Right ventricle myocardium superior (tissue), 1 donor: ENCODE measurements around the gene JMJD1C. TPM values are rescaled to one million over a fixed set of nuclear protein-coding genes. Genes with fewer than 3 reads are reported as not detected.
"Not testable (repeated sequence)": the region's sequence is repeated elsewhere in the genome, so short reads cannot be mapped to it uniquely, and the experiment has no call there.

Experiments
- ATAC-seq: fragments of 200-7000 bp; cut with Tn5 transposase; one replicate; pipeline ENCODE4 v1.9.1; 2020; ENCODE audit warnings: mild to moderate bottlenecking; ENCODE audit not compliant: poor library complexity
- DNase-seq: peaks from one replicate; pipeline ENCODE4 v3.0.0-alpha.2; 2020
- intact Hi-C: fragments of 100-400 bp; cut with DNase I; formaldehyde crosslinking; loops from one replicate; pipeline ENCODE4 v1.11.2; 2022
- total RNA-seq: library from RNA; stranded (reverse); fragmentation: NEBNext Ultra II Directional; extraction: Animal tissue kit (Norgen Biotek cat#: 25700); gene quantifications from one replicate; pipeline ENCODE4 v1.2.1, GENCODE V29; 2021
- donor health status: DM: no; HTN: yes; CAD: no; lungs with severe emphysema.

The JMJD1C gene
- total RNA-seq, 1 donor from 2014 or later, result 32.9 TPM

- ATAC-seq, DNase-seq, intact Hi-C loops: not testable (repeated sequence)
These were observed 88.5 kb downstream of the JMJD1C start for GRCh38 chr10:63377305-63377661.

DNA sequence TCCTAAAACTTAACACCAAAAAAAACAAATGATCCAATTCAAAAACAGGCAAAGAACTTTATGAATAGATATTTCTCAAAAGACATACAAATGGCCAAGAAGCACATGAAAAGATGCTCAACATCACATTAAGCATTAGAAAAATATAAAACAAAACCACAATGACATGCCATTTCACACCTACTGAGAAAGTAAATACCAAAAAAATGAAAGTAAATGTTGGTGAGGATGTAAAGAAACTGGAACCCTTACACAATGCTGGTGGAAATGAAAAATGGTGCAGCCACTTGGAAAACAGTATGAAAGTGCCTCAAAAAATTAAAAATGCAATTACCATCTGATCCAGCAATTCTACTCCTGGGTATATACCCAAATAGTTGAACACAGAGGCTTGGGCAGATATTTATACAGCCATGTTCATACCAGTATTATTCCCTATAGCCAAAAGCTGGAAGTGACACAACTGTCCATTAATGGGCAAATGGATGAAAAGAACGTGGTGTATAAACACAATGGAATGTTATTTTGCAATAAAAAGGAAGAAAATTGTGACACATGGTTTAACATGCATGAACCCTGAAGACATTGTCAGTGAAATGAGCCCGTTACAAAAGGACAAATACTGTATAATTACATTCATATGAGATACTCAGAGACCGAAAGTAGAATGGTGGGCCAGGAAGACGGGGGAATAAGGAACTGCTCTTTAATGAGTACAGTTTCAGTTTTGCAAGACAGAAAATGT, 89.0 kb downstream of the JMJD1C start:
- no peak for ATAC-seq
- intact Hi-C loops, result no loop called here
- DNase-seq, result no peak

GRCh38 chr10:63375859-63376258, 89.9 kb downstream of the JMJD1C start:
- intact Hi-C loops, result no loop called here
- ATAC-seq, result peak; percentile 46
- DNase-seq, result no peak

DNA sequence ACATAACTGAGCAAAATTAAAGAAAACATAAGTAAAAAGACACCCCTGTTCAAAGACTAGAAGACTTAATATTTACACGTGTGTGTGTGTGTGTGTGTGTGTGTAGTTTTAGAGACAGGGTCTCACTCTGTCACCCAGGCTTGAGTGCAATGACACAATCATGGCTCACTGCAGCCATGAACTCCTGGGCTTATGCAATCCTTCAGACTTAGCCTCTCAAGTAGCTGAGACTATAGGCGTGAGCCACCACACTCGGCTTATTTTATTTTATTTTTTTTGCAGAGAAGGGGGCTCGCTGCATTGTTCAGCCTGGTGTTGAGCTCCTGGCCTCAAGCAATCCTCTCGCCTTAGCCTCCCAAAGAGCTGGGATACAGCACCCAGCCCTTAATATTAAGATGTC, 90.3 kb downstream of the JMJD1C start:
- ATAC-seq (no peak), DNase-seq (no peak)
- intact Hi-C loops, result no loop called here

GRCh38 chr10:63374991-63375390, 90.8 kb downstream of the JMJD1C start:
- DNase-seq, result no peak
- intact Hi-C loops, result no loop called here
- ATAC-seq, result no peak

GRCh38 chr10:63373176-63373575, 92.6 kb downstream of the JMJD1C start:
- ATAC-seq, result no peak
- intact Hi-C loops, result no loop called here
- no peak for DNase-seq

DNA sequence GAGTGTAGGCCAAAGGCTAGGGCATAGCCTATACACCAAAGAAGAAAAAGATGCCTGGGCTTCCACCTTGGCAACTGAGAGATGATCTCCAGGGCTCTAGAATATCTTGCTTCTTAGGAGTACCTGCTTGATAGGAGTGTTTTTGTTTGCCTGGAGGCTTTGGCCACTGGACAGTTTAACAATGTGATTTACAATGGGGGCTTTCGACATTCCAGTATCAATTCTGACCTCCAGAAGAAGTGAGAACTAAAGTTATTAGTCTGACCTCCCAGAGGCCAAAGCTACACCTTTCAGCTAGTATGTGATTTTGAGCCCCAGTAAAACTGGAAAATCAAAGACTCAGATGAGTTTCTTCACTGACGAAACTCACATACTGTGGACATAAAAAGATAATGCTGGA, 96.1 kb downstream of the JMJD1C start:
- DNase-seq (no peak), ATAC-seq (no peak)
- intact Hi-C loops, result no loop called here

DNA sequence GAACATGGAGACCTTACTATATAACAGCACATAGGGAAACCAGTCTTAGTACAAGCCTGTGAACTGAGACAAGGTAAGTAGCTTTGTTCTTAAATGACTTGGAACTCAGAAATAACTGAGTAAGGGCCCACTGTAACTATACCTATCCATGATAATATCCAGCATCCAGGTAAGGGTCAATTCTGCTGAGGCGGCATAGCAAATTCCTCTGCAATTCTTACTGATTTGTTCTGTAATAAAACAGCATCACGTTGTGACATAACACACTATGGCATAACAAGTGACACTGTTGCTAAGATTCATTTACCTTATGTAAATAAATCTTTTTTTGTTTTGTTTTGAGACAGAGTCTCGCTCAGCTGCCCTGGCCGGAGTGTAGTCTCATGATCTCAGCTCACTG, 97.4 kb downstream of the JMJD1C start:
- intact Hi-C loops, result no loop called here
- ATAC-seq, result no peak
- DNase-seq, result no peak

DNA sequence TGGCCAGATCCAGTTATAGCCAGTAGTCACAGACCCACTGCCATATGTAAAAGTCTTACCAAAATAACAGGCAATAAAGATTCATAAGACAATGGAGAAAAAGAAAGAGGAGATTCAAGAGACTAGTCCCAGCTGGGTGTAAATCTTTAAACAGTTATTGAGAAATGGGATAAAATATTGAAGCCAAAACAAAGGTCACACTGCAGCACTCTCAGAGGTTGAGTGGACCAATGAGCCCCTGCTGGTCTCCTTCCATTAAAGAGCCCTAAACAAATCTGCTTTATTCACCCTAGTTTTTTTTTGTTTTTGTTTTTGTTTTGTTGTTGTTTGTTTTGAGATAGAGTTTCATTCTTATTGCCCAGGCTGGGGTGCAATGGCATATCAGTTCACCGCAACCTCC, 98.8 kb downstream of the JMJD1C start:
- ATAC-seq (no peak), DNase-seq (no peak)
- intact Hi-C loops, result no loop called here

DNA sequence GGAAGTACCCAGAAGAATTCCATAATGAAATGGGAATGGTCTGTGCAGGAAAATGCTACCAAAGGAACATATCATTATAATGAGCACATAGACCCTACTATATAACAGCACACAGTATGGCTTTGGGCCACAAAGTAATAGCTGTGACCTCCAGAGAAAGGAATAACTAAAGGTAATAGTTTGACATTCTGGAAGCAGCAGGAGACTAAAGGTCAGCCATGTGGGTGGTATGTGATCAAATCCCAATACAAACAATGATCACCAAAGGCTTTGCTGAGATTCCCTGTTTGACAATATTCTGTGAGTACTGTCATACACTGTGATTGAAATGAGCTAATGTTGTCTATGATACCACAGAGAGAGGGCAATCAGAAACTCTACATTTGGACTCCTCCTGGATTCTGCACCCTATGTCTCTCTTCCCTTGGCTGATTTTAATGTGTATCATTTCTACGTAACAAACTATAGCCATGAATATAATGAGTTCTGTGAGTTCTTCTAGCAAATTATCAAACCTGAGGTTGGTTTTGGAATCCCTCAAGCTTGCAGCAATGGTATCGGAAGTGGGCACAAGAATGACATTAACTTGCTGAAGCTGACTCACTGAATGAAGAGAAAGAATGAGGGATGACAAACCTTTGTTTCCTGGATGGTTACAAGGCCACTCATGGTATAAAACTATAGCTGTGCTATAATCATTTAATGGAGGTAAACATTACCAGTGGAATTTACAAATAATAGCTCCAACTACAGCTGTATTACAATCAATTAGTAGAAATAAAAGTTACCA, 99.6 kb downstream of the JMJD1C start:
- intact Hi-C loops, result no loop called here
- no peak for ATAC-seq
- DNase-seq, result no peak

- intact Hi-C loops, result no loop called here
- ATAC-seq, result no peak
- DNase-seq, result no peak
These were observed 100.9 kb downstream of the JMJD1C start for GRCh38 chr10:63364918-63365317.

DNA sequence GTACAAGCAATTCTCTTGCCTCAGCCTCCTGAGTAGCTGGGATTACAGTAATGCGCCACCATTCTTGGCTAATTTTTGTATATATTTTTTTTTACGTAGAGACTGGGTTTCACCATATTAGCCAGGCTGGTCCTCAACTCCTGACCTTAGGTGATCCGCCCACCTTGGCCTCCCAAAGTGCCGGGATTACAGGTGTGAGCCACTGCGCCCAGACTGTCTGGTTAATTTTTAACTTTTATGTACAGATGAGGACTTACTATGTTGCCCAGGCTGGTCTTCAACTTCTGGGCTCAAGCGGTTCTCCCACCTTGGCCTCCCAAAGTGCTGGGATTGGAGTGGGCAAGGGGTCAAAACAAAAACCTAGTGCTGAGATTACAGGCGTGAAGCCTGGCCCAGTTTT, 101.8 kb downstream of the JMJD1C start:
- ATAC-seq, result no peak
- no peak for DNase-seq
- intact Hi-C loops, result no loop called here

DNA sequence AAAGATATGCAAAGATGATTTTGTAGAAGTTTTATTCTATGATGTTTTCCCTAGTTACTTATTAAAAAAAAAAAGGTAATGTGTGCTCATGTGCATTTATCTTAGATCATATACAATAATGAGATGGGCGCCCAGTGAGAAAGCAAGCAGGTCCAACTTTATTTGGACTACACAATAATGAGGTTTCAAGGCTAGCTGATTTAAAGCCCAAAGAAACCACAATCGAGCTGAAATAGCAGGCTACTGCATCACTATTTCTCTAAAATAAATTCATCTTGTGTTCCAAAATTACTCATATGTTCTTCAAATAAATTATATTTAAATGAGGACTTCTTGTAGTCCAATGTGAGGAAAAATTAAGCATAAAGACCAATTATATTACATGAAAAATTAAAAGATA, 110.1 kb downstream of the JMJD1C start:
- no peak for DNase-seq
- ATAC-seq, result no peak
- intact Hi-C loops, result no loop called here

DNA sequence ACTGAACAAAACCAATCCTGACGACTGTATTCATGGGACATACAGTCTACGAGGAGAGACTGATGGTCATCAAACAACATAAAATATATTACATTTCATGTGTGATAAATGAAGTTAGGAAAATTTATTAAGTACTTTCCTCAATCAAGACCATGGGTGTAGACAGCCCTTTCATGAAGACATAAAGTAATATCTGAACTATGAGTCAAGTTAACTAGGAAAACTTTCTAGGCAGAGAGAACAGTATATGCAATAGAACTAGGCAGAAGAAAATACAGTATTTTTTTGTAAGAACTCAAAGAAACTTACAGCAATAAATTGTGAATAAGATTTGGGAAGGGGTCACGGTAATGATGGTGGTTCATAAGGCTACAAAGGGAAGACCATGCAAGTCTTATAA, 112.8 kb downstream of the JMJD1C start:
- intact Hi-C loops, result no loop called here
- DNase-seq (no peak), ATAC-seq (no peak)

DNA sequence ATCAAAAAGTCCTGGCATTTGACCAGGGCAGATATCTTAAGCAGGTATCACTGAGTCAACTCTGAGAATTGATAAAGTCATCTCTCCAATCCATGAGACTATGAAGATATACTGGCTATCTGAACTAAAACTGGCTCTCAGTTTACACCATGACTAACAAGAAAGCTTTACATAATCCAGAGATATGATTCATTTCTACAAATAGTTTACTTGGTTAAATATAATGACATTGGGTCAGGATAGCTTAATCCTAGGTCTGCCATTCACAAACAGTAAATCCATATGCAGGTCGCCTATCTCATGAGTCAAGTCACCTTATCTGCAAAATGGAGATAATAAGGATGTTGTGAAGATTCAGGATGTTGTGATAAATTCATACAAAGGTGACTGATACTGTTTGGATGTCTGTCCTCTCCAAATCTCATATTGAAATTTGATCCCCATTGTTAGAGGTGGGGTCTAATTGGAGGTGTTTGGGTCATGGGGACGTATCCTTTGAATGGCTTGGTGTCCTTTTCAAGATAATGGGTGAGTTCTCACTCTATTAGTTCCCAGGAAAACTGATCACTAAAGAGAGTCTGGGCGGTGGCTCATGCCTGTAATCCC, 117.4 kb downstream of the JMJD1C start:
- intact Hi-C loops, result no loop called here
- DNase-seq, result no peak
- no peak for ATAC-seq

- DNase-seq (no peak), ATAC-seq (no peak)
- intact Hi-C loops, result no loop called here
These were observed 119.7 kb downstream of the JMJD1C start for GRCh38 chr10:63346015-63346441.

GRCh38 chr10:63344269-63344668, 121.5 kb downstream of the JMJD1C start:
- DNase-seq, result no peak
- ATAC-seq, result no peak
- intact Hi-C loops, result no loop called here

DNA sequence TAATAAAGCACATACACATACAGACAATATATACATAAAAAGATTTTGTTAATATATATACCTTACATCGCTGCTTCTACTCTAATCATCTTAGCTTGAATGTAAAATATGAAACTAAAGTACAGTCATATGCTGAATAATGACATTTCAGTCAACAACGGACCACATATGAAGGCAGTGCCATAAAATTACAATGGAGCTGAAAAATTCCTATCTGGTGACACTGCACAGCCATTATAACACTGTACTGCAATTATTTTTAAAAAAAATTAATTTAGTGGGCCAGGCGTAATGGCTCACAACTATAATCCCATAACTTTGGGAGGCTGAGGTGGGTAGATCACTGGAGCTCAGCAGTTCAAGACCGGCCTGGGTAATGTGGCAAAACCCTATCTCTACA, 122.3 kb downstream of the JMJD1C start:
- DNase-seq (no peak), ATAC-seq (no peak)
- intact Hi-C loops, result no loop called here

DNA sequence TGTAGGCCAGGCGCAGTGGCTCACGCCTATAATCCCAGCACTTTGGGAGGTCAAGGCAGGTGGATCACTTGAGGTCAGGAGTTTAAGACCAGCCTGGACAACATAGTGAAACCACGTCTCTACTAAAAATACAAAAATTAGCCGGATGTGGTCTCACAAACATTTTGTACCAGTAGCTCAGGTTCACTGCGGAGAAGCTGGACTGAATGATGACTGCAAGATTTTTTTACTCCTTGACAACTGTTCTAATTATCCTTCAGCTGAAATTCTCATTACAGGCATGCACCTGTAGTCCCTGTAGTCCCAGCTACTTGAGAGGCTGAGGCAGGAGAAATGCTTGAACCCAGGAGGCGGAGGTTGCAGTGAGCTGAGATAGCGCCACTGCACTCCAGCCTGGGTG, 126.1 kb downstream of the JMJD1C start:
- DNase-seq, ATAC-seq, intact Hi-C loops: not testable (repeated sequence)
